GM12873 (cell line): Measurements from ENCODE around the gene PIAS1.

Experiments
- CTCF ChIP-seq: IDR thresholded peaks from 2 replicates; pipeline ENCODE4 v1.5.1; 2012; ENCODE audit warnings: low read depth, mild to moderate bottlenecking, moderate library complexity, low read length, control low read depth; ENCODE audit not compliant: insufficient read depth; ENCODE audit errors: missing control alignments

Gene PIAS1

GRCh38 chr15:68018797-68019444 is 35.2 kb upstream of the PIAS1 start:
- no peak for TF ChIP-seq CTCF

DNA sequence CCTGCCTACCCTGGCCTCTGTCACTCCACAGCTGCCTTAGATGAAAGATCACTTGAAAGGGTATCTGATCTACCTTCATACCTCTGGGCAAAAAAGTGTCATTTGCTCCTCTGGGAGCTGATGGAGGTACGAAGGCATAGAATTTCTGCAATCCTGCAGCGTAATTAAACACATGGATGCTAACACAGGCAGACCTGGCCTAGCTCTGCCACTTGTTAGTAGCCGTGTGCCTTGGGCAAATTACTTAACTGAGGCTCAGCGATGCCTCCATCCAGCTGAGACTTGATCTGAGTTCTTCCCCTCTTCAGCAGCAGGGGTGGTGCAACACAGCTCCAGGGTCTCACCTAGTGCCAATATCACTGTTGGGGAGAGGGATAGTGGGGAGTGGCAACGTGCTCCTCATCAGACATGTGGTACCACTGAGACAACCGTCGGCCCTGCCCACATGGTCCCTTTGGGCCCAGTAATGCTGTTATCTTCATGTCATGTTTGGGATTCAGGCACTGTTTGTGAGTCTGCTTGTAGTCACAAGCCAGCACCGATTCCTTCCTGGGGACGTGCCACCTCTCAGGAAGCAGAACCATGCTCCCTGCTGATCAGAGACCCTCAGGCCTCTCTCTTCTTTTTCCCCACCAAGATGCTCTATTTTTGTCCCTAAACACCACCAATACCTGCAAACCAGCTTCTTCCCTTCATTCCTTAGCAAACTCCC is 34.1 kb upstream of the PIAS1 start:
- no peak for TF ChIP-seq CTCF

DNA sequence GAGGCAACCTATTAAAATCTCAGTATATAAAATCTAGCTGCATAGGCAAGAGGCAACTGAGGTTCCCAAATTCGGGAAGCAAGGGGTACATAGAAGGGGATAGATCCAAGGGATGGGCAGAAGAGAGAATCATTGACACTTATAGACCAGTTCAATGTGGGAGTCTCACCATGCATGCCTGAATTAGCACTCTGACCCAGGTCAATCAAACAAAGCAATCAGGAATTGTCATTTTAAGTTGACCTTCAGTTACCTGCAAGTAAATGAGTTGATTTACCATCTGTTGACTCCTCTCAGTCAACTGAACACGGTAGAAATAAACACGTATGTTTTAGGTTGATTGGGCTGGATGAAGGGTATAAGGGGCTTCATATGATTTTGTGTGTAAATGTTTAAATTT is 33.4 kb upstream of the PIAS1 start:
- no peak for TF ChIP-seq CTCF

DNA sequence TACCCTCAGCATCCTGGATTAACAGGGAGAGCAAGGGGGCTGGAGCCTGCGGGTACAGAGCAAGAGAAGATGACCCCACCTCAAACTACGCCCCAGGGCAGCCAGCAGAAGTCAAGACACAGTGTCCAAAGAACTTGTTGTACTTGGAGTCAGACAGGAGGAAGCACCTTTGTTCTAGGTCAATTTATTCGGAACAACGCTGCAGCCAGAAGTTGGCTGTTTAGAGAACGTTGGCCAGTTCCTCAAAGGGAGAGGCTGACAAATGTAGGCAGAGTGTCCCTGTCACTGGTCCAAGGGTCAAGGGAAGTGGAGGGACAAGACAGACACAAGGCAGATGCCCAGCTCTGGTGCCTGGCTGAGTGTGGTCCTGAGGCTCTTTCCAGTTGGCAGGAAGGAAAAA is 32.1 kb upstream of the PIAS1 start:
- TF ChIP-seq CTCF: no peak

DNA sequence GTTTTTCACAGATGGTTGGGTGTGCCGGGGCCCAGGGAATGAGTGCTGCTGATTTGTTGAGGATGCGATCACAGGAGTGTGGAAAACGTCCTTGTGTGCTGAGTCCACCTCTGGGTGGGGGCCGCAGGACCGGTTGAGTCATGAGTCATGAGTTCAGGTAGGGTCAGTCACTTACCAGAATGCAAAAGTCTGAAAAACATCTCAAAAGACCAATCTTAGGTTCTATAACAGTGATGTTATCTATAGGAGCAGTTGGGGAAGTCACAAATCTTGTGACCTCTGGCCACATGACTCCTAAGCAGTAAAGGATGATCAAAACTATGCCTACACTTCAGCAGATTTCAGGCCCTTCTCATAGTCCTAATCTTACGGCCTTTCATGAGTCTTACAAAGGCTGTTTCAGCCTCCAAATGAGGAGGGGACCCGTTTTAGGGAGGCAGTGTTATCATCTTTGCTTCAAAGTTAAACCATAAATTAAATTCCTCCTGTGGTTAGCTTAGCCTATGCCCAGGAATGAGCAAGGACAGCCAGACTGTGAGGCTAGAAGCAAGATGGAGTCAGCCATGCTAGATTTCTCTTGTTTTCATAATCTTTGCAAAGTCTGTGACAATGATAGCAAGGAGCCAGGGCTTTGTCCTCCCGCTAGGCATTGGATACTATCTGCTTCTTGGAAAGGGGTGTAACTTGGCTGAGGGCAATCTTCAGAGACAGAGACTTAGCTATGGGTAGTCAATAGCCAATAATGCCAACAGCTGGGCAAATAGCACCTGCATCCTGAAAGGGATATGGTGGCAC is 30.6 kb upstream of the PIAS1 start:
- no peak for TF ChIP-seq CTCF

DNA sequence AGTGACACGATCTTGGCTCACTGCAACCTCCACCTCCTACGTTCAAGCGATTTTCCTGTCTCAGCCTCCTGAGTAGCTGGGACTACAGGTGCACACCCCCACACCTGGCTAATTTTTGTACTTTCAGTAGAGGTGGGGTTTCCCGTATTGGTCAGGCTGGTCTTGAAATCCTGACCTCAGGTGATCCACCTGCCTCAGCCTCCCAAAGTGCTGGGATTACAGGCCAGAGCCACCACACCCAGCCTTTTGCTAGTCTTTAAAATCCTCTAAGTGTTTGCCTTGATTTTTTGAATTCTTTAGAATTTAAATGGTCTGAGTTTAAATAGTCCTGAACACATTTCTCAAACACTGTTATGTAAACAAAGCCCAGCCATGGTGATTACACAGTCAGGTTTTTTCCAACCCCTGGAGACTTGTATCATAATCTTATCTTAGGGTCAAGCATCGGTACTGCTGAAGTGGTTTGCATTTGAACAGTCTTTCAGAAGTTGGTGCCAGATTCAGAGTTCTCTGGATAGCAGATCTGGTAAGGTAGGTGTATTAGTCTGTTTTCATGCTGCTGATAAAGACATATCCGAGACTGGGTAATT is 28.2 kb upstream of the PIAS1 start:
- no peak for TF ChIP-seq CTCF

DNA sequence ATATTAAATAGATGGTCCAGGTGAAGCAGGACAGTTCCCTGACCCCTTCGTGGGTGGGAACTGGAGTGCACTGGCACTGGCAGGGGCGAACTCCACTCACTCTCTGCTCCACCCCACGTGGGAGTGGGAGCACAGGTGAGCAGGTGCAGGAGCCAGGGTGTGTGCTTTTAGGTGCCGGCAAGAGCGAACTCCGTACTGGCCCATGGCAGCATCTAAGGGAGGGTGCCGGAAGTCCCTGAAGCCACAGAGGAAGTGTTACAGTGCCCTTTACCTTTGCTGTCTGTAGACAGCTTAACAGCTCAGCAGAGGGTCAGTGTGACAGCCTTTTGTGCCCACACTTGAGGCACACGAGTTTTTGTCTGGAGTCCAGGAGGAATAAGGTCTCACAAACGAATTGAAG is 26.7 kb upstream of the PIAS1 start:
- no peak for TF ChIP-seq CTCF
